ENCODE results near the gene TBC1D17. TPM values are rescaled to one million over a fixed set of nuclear protein-coding genes. Genes with fewer than 3 reads are reported as not detected.

Gene TBC1D17
- total RNA-seq, 1 donor from 2014 or later = 46.0 TPM

GRCh38 chr19:49846408-49846807 lies 31.1 kb upstream of the TBC1D17 start:
- ATAC-seq (ENCODE audit: poor library complexity) (no peak), DNase-seq (no peak)
- intact Hi-C loops (cut with DNase I) = no loop called here

- intact Hi-C loops (cut with DNase I) = no loop called here
- ATAC-seq (ENCODE audit: poor library complexity) (no peak), DNase-seq (no peak)
These were observed 29.5 kb upstream of the TBC1D17 start for GRCh38 chr19:49847731-49848696.

GRCh38 chr19:49848938-49849337 lies 28.6 kb upstream of the TBC1D17 start:
- ATAC-seq (ENCODE audit: poor library complexity) (no peak), DNase-seq (no peak)
- intact Hi-C loops (cut with DNase I) = no loop called here

- intact Hi-C loops (cut with DNase I) = loop anchor here (5.0 kb wide), 1 partner anchor 32 kb away; the partner anchor contains the start of gene MED25
- DNase-seq (no peak), ATAC-seq (ENCODE audit: poor library complexity) (no peak)
These were observed 27.9 kb upstream of the TBC1D17 start for GRCh38 chr19:49849433-49850220.

- ATAC-seq (ENCODE audit: poor library complexity) = no peak
These were observed 27.3 kb upstream of the TBC1D17 start for GRCh38 chr19:49850221-49850486.

GRCh38 chr19:49850487-49851342 lies 26.8 kb upstream of the TBC1D17 start, which contains the start of gene PTOV1:
TSS of gene PTOV1 (plus strand) at chr19:49851159.
- intact Hi-C loops (cut with DNase I) = loop anchor here (5.0 kb wide), 1 partner anchor 33 kb away; the partner anchor contains the start of gene MED25
- ATAC-seq (ENCODE audit: poor library complexity) (peak; percentile 96), DNase-seq (peak; percentile 96)

More at GRCh38 chr19:49850221-49850486, 27.3 kb upstream of the TBC1D17 start:
- no peak for DNase-seq
- intact Hi-C loops (cut with DNase I) = loop anchor here (5.0 kb wide), 1 partner anchor 33 kb away; the partner anchor contains the start of gene MED25

- intact Hi-C loops (cut with DNase I) = loop anchor here (5.0 kb wide), 1 partner anchor 34 kb away; the partner anchor contains the start of gene MED25
- no peak for DNase-seq
These were observed 25.8 kb upstream of the TBC1D17 start for GRCh38 chr19:49851456-49852259.

GRCh38 chr19:49852631-49853126 lies 24.8 kb upstream of the TBC1D17 start:
- ATAC-seq (ENCODE audit: poor library complexity) (no peak), DNase-seq (no peak)
- intact Hi-C loops (cut with DNase I) = loop anchor here (5.0 kb wide), 1 partner anchor 35 kb away; the partner anchor contains the start of gene MED25

More at GRCh38 chr19:49851456-49852259, 25.8 kb upstream of the TBC1D17 start:
- ATAC-seq (ENCODE audit: poor library complexity) = no peak

- ATAC-seq (ENCODE audit: poor library complexity) (no peak), DNase-seq (no peak)
- intact Hi-C loops (cut with DNase I) = loop anchor here (5.0 kb wide), 1 partner anchor 37 kb away; the partner anchor contains the start of gene MED25
These were observed 23.6 kb upstream of the TBC1D17 start for GRCh38 chr19:49853852-49854377.

- DNase-seq (no peak), ATAC-seq (ENCODE audit: poor library complexity) (no peak)
- intact Hi-C loops (cut with DNase I) = loop anchor here (5.0 kb wide), 1 partner anchor 37 kb away; the partner anchor contains the start of gene MED25
These were observed 22.9 kb upstream of the TBC1D17 start for GRCh38 chr19:49854378-49855263.

- DNase-seq (no peak), ATAC-seq (ENCODE audit: poor library complexity) (no peak)
- intact Hi-C loops (cut with DNase I) = no loop called here
These were observed 22.2 kb upstream of the TBC1D17 start for GRCh38 chr19:49855277-49855675.

GRCh38 chr19:49855676-49856573 lies 21.6 kb upstream of the TBC1D17 start:
- intact Hi-C loops (cut with DNase I) = no loop called here
- ATAC-seq (ENCODE audit: poor library complexity) (no peak), DNase-seq (no peak)

GRCh38 chr19:49856574-49857021 lies 20.9 kb upstream of the TBC1D17 start:
- ATAC-seq (ENCODE audit: poor library complexity) (no peak), DNase-seq (no peak)
- intact Hi-C loops (cut with DNase I) = no loop called here

GRCh38 chr19:49857061-49857837 lies 20.3 kb upstream of the TBC1D17 start:
- DNase-seq (no peak), ATAC-seq (ENCODE audit: poor library complexity) (no peak)
- intact Hi-C loops (cut with DNase I) = no loop called here

GRCh38 chr19:49857838-49858087 lies 19.7 kb upstream of the TBC1D17 start:
- no peak for DNase-seq
- intact Hi-C loops (cut with DNase I) = no loop called here
- ATAC-seq (ENCODE audit: poor library complexity) = no peak

All from Right ventricle myocardium superior (tissue), 1 donor.